Progenitor cell of endocrine pancreas (in vitro differentiated cells): Measurements from ENCODE around the gene ISLR2. TPM values are rescaled to one million over a fixed set of nuclear protein-coding genes. Genes with fewer than 3 reads are reported as not detected.
"Not testable (repeated sequence)": the region's sequence is repeated elsewhere in the genome, so short reads cannot be mapped to it uniquely, and the experiment has no call there.

Source experiments
- DNase-seq: peaks from one replicate; pipeline ENCODE4 v3.0.0; 2021; ENCODE audit warnings: low spot score; ENCODE audit not compliant: unreplicated experiment
- H3K27ac Mint-ChIP-seq: 2 replicates; pipeline ENCODE4 v1.8.0; 2021; ENCODE audit warnings: mild to moderate bottlenecking, moderate library complexity, mixed read lengths
- H3K27me3 Mint-ChIP-seq: 2 replicates; pipeline ENCODE4 v1.8.0; 2021; ENCODE audit warnings: mixed read lengths
- H3K36me3 Mint-ChIP-seq: 2 replicates; pipeline ENCODE4 v1.8.0; 2022; ENCODE audit warnings: mixed read lengths; ENCODE audit not compliant: insufficient read depth
- H3K4me1 Mint-ChIP-seq: 2 replicates; pipeline ENCODE4 v1.8.0; 2021; ENCODE audit warnings: low read depth, mixed read lengths
- H3K4me3 Mint-ChIP-seq: 2 replicates; pipeline ENCODE4 v1.8.0; 2021; ENCODE audit warnings: low read depth, mild to moderate bottlenecking, moderate library complexity, mixed read lengths
- H3K9me3 Mint-ChIP-seq: 2 replicates; pipeline ENCODE4 v1.8.0; 2021; ENCODE audit warnings: low read depth, mixed read lengths
- long read RNA-seq: library from polyadenylated mRNA; unstranded; transcript quantifications from one replicate; pipeline ENCODE4 v2.0.0, GENCODE V29; 2020
- total RNA-seq: library from RNA; stranded (reverse); gene quantifications from 2 replicates; pipeline ENCODE4 v1.2.1, GENCODE V29; 2021
- TF ChIP-seq, protein P1 (sequence below): fragments of 200-600 bp; sonication (generic); IDR thresholded peaks from one replicate; pipeline ENCODE4 v1.5.0; 2021; ENCODE audit warnings: antibody characterized with exemption, mild to moderate bottlenecking; ENCODE audit not compliant: unreplicated experiment

Gene ISLR2, protein sequence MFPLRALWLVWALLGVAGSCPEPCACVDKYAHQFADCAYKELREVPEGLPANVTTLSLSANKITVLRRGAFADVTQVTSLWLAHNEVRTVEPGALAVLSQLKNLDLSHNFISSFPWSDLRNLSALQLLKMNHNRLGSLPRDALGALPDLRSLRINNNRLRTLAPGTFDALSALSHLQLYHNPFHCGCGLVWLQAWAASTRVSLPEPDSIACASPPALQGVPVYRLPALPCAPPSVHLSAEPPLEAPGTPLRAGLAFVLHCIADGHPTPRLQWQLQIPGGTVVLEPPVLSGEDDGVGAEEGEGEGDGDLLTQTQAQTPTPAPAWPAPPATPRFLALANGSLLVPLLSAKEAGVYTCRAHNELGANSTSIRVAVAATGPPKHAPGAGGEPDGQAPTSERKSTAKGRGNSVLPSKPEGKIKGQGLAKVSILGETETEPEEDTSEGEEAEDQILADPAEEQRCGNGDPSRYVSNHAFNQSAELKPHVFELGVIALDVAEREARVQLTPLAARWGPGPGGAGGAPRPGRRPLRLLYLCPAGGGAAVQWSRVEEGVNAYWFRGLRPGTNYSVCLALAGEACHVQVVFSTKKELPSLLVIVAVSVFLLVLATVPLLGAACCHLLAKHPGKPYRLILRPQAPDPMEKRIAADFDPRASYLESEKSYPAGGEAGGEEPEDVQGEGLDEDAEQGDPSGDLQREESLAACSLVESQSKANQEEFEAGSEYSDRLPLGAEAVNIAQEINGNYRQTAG
- total RNA-seq = 0.14 and 0.42 TPM in 2 replicates
- long read RNA-seq = 0 reads

DNA sequence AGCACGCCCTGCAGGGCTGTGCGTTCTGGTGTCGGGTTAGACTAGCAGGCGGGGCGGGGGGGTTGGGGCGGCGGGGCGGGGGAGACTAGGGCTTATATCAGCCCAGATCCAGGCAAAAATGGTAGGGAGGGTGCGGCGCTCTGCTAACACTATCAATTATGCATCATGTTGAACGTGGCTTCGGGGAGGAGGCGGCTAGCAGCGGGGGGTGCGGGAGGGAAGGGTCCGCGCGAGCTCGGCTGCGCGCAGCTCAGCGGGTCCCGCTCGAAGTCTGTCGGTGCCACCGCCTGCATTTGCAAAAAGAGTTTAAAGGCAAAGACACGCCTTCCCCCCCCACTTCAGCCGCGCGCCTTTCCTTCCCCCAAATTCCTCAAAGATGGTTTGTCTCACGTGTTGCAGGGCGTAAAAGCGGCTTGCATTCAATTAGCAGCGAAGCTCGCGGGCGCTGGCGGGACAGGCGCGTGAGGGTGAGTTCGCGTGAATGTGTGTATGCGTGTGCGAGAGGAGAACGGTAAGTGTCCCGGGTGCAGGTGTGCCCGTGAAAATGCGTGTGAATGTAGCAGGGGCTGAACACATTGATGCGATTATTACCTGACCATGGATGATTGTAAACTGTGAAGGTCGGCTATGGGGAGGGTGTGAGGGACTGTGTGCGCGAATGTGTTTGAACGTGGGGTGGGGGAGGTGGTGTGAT is at the start of gene ISLR2:
ISLR2 (plus strand) TSS at position 432 of the 694 bp plus-strand sequence. CDS start 2,169 bp downstream, outside the sequence.
- H3K27ac Mint-ChIP-seq = peak within 1 kb of the TSS; percentile 62
- no peak for DNase-seq
- peaks cover 89% of the 10 kb centered on the region for H3K27me3 Mint-ChIP-seq
- H3K4me1 Mint-ChIP-seq = peaks cover 7% of the 10 kb centered on the region
- H3K9me3 Mint-ChIP-seq = no peaks in the 10 kb centered on the region
- H3K36me3 Mint-ChIP-seq = no peaks in the 10 kb centered on the region
- H3K4me3 Mint-ChIP-seq = no peak within 1 kb of the TSS
- TF ChIP-seq, protein P1, sequence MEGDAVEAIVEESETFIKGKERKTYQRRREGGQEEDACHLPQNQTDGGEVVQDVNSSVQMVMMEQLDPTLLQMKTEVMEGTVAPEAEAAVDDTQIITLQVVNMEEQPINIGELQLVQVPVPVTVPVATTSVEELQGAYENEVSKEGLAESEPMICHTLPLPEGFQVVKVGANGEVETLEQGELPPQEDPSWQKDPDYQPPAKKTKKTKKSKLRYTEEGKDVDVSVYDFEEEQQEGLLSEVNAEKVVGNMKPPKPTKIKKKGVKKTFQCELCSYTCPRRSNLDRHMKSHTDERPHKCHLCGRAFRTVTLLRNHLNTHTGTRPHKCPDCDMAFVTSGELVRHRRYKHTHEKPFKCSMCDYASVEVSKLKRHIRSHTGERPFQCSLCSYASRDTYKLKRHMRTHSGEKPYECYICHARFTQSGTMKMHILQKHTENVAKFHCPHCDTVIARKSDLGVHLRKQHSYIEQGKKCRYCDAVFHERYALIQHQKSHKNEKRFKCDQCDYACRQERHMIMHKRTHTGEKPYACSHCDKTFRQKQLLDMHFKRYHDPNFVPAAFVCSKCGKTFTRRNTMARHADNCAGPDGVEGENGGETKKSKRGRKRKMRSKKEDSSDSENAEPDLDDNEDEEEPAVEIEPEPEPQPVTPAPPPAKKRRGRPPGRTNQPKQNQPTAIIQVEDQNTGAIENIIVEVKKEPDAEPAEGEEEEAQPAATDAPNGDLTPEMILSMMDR = no peak

DNA sequence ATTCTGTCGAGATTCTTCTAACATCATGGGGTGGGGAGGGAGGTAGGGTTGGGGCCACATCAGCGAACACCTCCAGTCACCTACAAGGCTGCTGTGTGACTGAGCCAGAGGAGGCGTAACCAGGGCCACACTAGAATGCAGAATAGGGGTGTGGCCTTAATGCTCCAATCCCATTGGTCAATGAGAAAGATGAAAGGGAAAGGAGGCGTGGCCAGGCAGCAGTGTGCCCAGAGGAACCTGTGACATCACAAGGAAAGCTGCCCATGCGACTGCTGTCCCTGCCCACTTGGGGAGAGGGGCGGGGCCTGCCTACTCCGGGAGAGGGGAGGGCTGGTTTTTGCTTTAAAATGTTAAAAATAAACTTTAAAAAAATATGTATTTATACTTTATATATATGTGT is 47.9 kb upstream of the ISLR2 start, which contains the start of gene GOLGA6A:
GOLGA6A (minus strand) TSS at position 101 of the 400 bp plus-strand sequence; CDS start at position 60, 41 bp downstream.
- not testable (repeated sequence) for DNase-seq, H3K9me3 Mint-ChIP-seq, H3K27ac Mint-ChIP-seq, H3K27me3 Mint-ChIP-seq, H3K4me1 Mint-ChIP-seq, H3K4me3 Mint-ChIP-seq, H3K36me3 Mint-ChIP-seq

DNA sequence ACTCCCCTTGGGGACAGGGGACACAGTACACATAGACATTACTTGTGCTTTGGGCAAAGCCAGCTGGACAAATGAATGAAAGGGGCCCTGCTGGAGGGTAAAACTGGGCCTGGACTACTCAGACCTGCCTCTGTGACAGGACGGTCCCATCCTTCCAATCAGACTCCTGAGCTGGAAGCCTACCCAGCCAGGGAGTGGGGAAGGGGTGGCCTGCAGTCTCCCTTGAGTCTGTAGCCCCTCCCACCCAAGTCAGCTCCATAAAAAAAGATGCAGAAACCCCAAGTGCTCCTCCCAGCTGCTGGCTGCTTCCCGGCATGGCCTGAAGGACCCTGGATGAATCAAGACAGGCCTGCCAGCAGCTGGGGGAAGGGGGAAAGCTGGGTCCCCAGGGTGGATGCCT is 35.8 kb upstream of the ISLR2 start:
- H3K27ac Mint-ChIP-seq, H3K36me3 Mint-ChIP-seq, DNase-seq, H3K27me3 Mint-ChIP-seq, H3K4me1 Mint-ChIP-seq, H3K9me3 Mint-ChIP-seq, H3K4me3 Mint-ChIP-seq: not testable (repeated sequence)

DNA sequence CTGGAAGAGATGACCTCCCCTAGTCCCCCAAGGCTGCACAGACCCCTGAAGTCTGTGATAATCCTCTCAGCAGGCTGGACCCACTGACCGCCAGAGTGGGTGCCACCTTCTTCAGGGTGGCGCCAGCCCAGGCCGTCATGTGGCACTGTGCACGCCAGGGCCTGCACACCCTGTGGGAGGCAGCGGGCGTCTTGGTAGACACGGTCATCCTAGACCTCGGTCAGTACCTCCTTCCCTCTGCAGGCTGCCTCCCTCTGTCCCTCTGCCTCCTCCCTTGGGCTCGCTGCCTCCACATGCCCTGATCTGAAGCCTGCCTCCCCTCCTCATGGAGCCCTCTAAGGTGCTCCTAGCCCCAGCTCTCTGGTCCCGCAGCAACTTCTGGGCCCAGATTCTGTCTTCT is 34.8 kb upstream of the ISLR2 start:
- not testable (repeated sequence) for H3K9me3 Mint-ChIP-seq, H3K36me3 Mint-ChIP-seq, H3K4me1 Mint-ChIP-seq, H3K27me3 Mint-ChIP-seq, H3K4me3 Mint-ChIP-seq, H3K27ac Mint-ChIP-seq, DNase-seq

DNA sequence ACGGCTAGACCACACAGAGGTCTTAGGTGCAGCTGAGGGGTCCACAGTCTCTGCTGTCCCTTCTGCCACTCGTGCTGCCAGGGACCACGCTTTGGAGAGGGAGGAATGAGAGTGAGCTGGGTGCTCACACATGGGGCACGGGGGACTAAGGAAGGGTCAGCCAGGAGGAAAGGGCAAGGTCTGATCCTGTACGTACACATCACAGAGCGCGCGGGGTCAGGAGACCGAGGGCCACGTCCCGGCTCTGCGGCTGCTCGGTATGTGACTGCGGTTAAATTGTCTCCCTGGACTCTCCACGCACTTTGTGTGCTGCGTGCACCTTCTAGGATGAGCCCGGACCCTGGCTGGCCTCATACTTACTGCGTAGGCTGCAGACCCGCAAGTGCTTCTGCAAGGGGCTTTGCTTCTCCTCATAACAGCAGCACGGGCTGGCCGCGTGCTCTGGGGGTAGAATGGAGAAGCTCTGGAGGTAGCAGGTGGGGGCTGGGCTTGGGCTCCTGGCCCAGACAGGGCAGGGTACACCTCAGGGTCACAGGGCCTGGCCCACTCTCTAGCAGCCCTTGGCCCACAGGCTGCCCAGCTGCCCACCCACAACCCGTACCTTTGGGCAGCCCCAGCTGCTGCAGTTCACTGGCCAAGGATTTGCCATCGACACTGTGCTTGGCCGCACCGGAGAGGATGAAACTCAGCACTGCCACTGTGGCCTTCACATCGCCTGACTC is 33.5 kb upstream of the ISLR2 start:
- not testable (repeated sequence) for H3K36me3 Mint-ChIP-seq, H3K4me1 Mint-ChIP-seq, H3K4me3 Mint-ChIP-seq, H3K27me3 Mint-ChIP-seq, DNase-seq, H3K9me3 Mint-ChIP-seq, H3K27ac Mint-ChIP-seq

DNA sequence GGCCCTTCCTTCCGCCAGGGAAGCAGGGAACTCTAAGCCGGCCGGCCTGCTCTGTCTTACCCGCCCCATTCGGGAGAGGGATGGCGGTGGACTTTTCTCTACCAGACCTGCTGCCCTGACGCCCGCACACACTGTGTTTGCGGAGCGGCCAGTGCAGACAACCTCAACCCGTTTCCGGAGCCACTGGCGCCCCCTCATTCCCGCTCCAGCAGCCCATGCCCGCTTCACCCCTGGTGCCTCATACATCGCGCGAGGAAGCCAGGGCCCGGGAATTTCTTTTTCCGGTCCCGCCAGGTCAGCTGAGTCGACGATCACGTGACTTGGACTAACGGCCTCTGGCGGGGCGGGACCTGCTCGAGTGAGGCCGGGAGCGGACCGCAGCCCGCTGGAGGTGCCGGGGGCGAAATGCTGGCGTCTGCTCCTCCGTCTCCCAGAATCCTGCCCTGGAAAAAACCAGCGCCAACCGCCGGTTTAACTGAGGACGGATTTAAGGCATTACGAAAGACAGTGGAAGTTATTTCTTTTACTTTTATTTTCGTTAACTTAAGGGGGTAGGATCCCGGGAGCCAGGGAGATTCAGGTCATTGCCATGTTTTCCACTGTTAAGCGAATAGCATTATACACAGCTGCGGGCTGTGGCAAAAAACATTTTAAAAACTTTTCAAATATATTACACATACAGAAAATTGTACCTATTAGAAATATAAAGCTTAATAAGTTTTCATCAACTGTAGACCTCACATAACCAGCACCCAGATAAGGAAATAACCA is 30.2 kb upstream of the ISLR2 start:
- not testable (repeated sequence) for H3K27me3 Mint-ChIP-seq, H3K36me3 Mint-ChIP-seq, H3K4me1 Mint-ChIP-seq, H3K9me3 Mint-ChIP-seq
- Mint-ChIP-seq H3K4me3 (peak overlapping the region; percentile 86), H3K27ac (peak overlapping the region; percentile 96)
- DNase-seq = peak; percentile 89

DNA sequence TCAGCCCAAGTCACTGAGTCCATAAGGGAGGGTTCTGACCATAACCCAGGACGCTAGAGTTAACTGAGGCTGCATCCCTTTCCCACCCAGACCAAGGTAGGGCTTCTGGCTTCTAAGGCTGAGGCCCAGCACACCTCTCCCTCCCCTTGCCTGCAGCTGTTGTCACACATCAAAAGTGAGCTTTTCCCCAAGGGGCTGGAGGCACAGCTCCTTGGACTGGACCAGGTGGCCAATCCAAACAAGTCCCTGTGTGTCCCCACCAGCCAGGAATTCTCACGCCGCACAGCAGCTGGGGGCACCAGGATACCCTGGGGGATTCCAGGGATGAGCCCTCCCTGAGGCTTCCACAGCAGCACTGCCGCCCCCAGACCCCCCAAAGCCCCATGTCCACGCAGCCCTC is 22.3 kb upstream of the ISLR2 start:
- Mint-ChIP-seq H3K36me3 (no peaks in the 10 kb centered on the region), H3K4me1 (no peaks in the 10 kb centered on the region), H3K27ac (no peak overlapping the region), H3K9me3 (no peaks in the 10 kb centered on the region), H3K4me3 (no peak overlapping the region), H3K27me3 (peaks cover 13% of the 10 kb centered on the region)
- TF ChIP-seq, protein P1 = no peak
- no peak for DNase-seq
